Heart left ventricle (tissue), 16 donors: Measurements from ENCODE around the gene WHRN. TPM values are rescaled to one million over a fixed set of nuclear protein-coding genes. Genes with fewer than 3 reads are reported as not detected.

Experiments
- ATAC-seq, 4 donors: fragments of 200-7000 bp; cut with Tn5 transposase; one replicate each; pipeline ENCODE4 v1.9.1; 2020 to 2022; ENCODE audit warnings: moderate library complexity in 4 of 4, mild to moderate bottlenecking in 3 of 4, moderate number of reproducible peaks in 1 of 4
- DNase-seq, 5 donors: peaks; one replicate each; pipeline ENCODE4 v3.0.0-alpha.2; 2020
- H3K27ac ChIP-seq, 12 donors: fragments of 200-600 bp; sonication (generic) in 4 of 12; one replicate each; pipeline versions ENCODE4 v1.5.0 to v1.8.0; 2016 to 2022; ENCODE audit warnings: mild to moderate bottlenecking in 2 of 12
- H3K27me3 ChIP-seq, 9 donors: fragments of 200-600 bp; sonication (generic) in 2 of 9; one replicate each; pipeline versions ENCODE4 v1.5.1 to v1.8.0; 2016 to 2022; ENCODE audit warnings: mild to moderate bottlenecking in 3 of 9
- H3K36me3 ChIP-seq, 9 donors: fragments of 200-600 bp; sonication (generic) in 2 of 9; one replicate each; pipeline versions ENCODE4 v1.5.0 to v1.8.0; 2018 to 2022; ENCODE audit warnings: mild to moderate bottlenecking in 2 of 9
- H3K4me1 ChIP-seq, 12 donors: fragments of 200-600 bp; sonication (generic) in 4 of 12; one replicate each; pipeline versions ENCODE4 v1.5.0 to v1.8.0; 2016 to 2022; ENCODE audit warnings: mild to moderate bottlenecking in 3 of 12
- H3K4me3 ChIP-seq, 12 donors: fragments of 200-600 bp; sonication (generic) in 4 of 12; one replicate each; pipeline versions ENCODE4 v1.5.0 to v1.8.0; 2017 to 2022; ENCODE audit warnings: mild to moderate bottlenecking in 9 of 12, moderate library complexity in 4 of 12
- H3K9me3 ChIP-seq, 12 donors: fragments of 200-600 bp; sonication (generic) in 4 of 12; one replicate each; pipeline versions ENCODE4 v1.5.0 to v1.8.0; 2016 to 2022; ENCODE audit warnings: mild to moderate bottlenecking in 1 of 12
- CTCF ChIP-seq, 12 donors: fragments of 200-600 bp; sonication (generic) in 4 of 12; IDR thresholded peaks; one replicate each; pipeline versions ENCODE4 v1.5.0 to v1.8.0; 2018 to 2022; ENCODE audit warnings: antibody characterized with exemption in 12 of 12, mild to moderate bottlenecking in 5 of 12
- POLR2A ChIP-seq, 2 donors: fragments of 450-650 bp; IDR thresholded peaks; one replicate each; pipeline ENCODE4 v1.6.1; 2017; ENCODE audit warnings: antibody characterized with exemption in 2 of 2, mild to moderate bottlenecking in 2 of 2, moderate library complexity in 2 of 2
- WGBS, 4 donors: extraction: QIAGEN DNeasy Blood & Tissue Kit in 2 of 4; methylation state at CpG; one replicate each; pipeline versions ENCODE4 v1.1.5 to v1.1.7; 2013 to 2018; 5-methylcytosine and 5-hydroxymethylcytosine counted together
- intact Hi-C, 10 donors: fragments of 100-400 bp; cut with DNase I; formaldehyde crosslinking; loops; one replicate each; pipeline versions ENCODE4 v1.11.1 to v1.14.2; 2022
- polyA plus RNA-seq, 2 donors: library from polyadenylated mRNA; stranded (reverse); fragments of 200-250 nt; gene quantifications; one replicate each; pipeline ENCODE4 v1.2.3, GENCODE V29; 2013
- total RNA-seq, 9 donors: library from RNA; depleted of rRNA in 2 of 9; stranded (reverse); fragments of >200 nt in 2 of 9; fragmentation: NEBNext Ultra II Directional in 3 of 9; extraction: Animal tissue kit (Norgen Biotek cat#: 25700) in 3 of 9; gene quantifications; one replicate each; pipeline versions ENCODE4 v1.1.0 to v1.2.4, GENCODE V29; 2016 to 2023
- donor health status: ischemic (EF 13 %, LVEDD 7.1; RV severe dilation, severe dysfunction).
- donor health status: healthy with polysubstance abuse.
- donor health status: DM: no; HTN: yes; CAD: no.
- donor health status: DM: no; HTN: no; CAD: no.
- donor health status: ischemic (EF 25% LVEDD 6.9; RV normal size, moderate dysfunction).
- donor health status: ischemic (EF 25% LVEDD 5.7; RV mildly dilated, moderate dysfunction).
- donor health status: healthy.
- donor health status: DM: yes; HTN: yes; CAD: no.
- donor health status: ischemic (EF 35%, LVEDD 5.7; RV mildly dilated, moderate dysfunction).
- donor health status: nonischemic (EF 11% LVEDD 7.7; RV severe dilation, severe dysfunction).
- donor health status: DM: yes; HTN: yes; CAD: no.
- donor health status: PGD.
- donor health status: ischemic (EF 29% LVEDD 5.4; RV normal size, mild dysfunction).
- donor health status: nonischemic (EF 23%, LVEDD 6.1; RV moderate dilation, normal function).

WHRN gene
- total and polyA plus RNA-seq, 11 donors, result 0.12 to 1.4 (median 0.56) TPM

- no peak for ATAC-seq
- Histone ChIP-seq H3K4me1 (no peaks in the 10 kb centered on the region), H3K9me3 (no peaks in the 10 kb centered on the region), H3K4me3 (no peak overlapping the region), H3K36me3 (no peaks in the 10 kb centered on the region), H3K27ac (no peak overlapping the region), H3K27me3 (peaks cover 0 to 8% (median 0%) of the 10 kb centered on the region in 9 donors)
- TF ChIP-seq CTCF (IDR thresholded peaks at IDR 0.05) (no peak), POLR2A (IDR thresholded peaks at IDR 0.05) (no peak)
- 82 to 86% (median 85%) methylated on average over 8 of the region's 8 CpGs for WGBS, 4 donors
- intact Hi-C loops, result no loop called here
- no peak for DNase-seq
These were observed 76.8 kb downstream of the WHRN start for GRCh38 chr9:114428466-114428865.

- Histone ChIP-seq H3K9me3 (no peaks in the 10 kb centered on the region), H3K4me1 (no peaks in the 10 kb centered on the region), H3K36me3 (no peaks in the 10 kb centered on the region), H3K27me3 (peaks cover 0 to 8% (median 0%) of the 10 kb centered on the region in 9 donors), H3K4me3 (no peak overlapping the region), H3K27ac (no peak overlapping the region)
- 78 to 94% (median 92%) methylated on average over 4 of the region's 4 CpGs for whole genome bisulfite sequencing, 4 donors
- ATAC-seq (no peak), DNase-seq (no peak)
- intact Hi-C loops, result no loop called here
- TF ChIP-seq CTCF (IDR thresholded peaks at IDR 0.05), result no peak
- no peak for TF ChIP-seq POLR2A (IDR thresholded peaks at IDR 0.05)
These were observed 77.6 kb downstream of the WHRN start for GRCh38 chr9:114427644-114428043.

GRCh38 chr9:114426046-114426948 lies 79.0 kb downstream of the WHRN start:
- H3K27ac ChIP-seq, result no peak overlapping the region
- intact Hi-C loops, result no loop called here
- DNase-seq, result no peak
- no peak for ATAC-seq
- H3K4me3 ChIP-seq, result no peak overlapping the region
- H3K27me3 ChIP-seq, result peaks cover 0 to 8% (median 0%) of the 10 kb centered on the region in 9 donors
- H3K9me3 ChIP-seq, result no peaks in the 10 kb centered on the region
- H3K36me3 ChIP-seq, result no peaks in the 10 kb centered on the region
- no peaks in the 10 kb centered on the region for H3K4me1 ChIP-seq
- 75 to 83% (median 78%) methylated on average over 18 of the region's 18 CpGs for WGBS, 4 donors
- TF ChIP-seq CTCF (IDR thresholded peaks at IDR 0.05), result no peak
- TF ChIP-seq POLR2A (IDR thresholded peaks at IDR 0.05), result no peak

GRCh38 chr9:114425126-114425525 lies 80.1 kb downstream of the WHRN start:
- no peak overlapping the region for H3K27ac ChIP-seq
- DNase-seq (no peak), ATAC-seq (no peak)
- H3K4me1 ChIP-seq, result no peaks in the 10 kb centered on the region
- 83 to 94% (median 87%) methylated on average over 9 to 11 of the region's 11 CpGs for WGBS, 4 donors
- no peaks in the 10 kb centered on the region for H3K36me3 ChIP-seq
- H3K27me3 ChIP-seq, result peaks cover 0 to 8% (median 0%) of the 10 kb centered on the region in 9 donors
- no peaks in the 10 kb centered on the region for H3K9me3 ChIP-seq
- intact Hi-C loops, result no loop called here
- TF ChIP-seq CTCF (IDR thresholded peaks at IDR 0.05) (no peak), POLR2A (IDR thresholded peaks at IDR 0.05) (no peak)
- no peak overlapping the region for H3K4me3 ChIP-seq
